OCI-LY1 (cell line): ENCODE results near the gene CERK.

Source experiments
- H2AFZ ChIP-seq: fragments of 200-600 bp; sonication (generic), shearing (Covaris generic); 2 replicates; pipeline ENCODE4 v1.6.0; 2014; ENCODE audit warnings: antibody characterized with exemption, mild to moderate bottlenecking, low read length
- H3F3A ChIP-seq: fragments of 200-600 bp; sonication (generic), shearing (Covaris generic); 2 replicates; pipeline ENCODE4 v1.6.0; 2014; ENCODE audit warnings: mild to moderate bottlenecking, antibody characterized with exemption, low read length, moderate library complexity; ENCODE audit not compliant: insufficient read depth
- H3K27ac ChIP-seq: fragments of 200-600 bp; sonication (generic); 2 replicates; pipeline ENCODE4 v1.5.1; 2014; ENCODE audit warnings: low read length, mixed run types, mild to moderate bottlenecking, low read depth; ENCODE audit not compliant: poor library complexity, severe bottlenecking
- H3K27me3 ChIP-seq: fragments of 200-600 bp; sonication (generic); 2 replicates; pipeline ENCODE4 v1.6.0; 2014; ENCODE audit warnings: antibody characterized with exemption, mild to moderate bottlenecking, low read length, moderate library complexity; ENCODE audit not compliant: insufficient read depth
- H3K36me3 ChIP-seq: fragments of 200-600 bp; sonication (generic); 2 replicates; pipeline ENCODE4 v1.6.1; 2014; ENCODE audit warnings: mild to moderate bottlenecking, antibody characterized with exemption, low read length, moderate library complexity, mixed read lengths; ENCODE audit not compliant: insufficient read depth
- H3K4me1 ChIP-seq: fragments of 200-600 bp; sonication (generic); 2 replicates; pipeline ENCODE4 v1.5.1; 2014; ENCODE audit warnings: mild to moderate bottlenecking, low read length, moderate library complexity; ENCODE audit not compliant: insufficient read depth, severe bottlenecking
- H3K4me2 ChIP-seq: fragments of 200-600 bp; sonication (generic), shearing (Covaris generic); 2 replicates; pipeline ENCODE4 v1.6.1; 2014; ENCODE audit warnings: low read length
- H3K4me3 ChIP-seq: fragments of 200-600 bp; sonication (generic); 2 replicates; pipeline ENCODE4 v1.5.1; 2014; ENCODE audit warnings: low read length, low read depth, mild to moderate bottlenecking, mixed read lengths; ENCODE audit not compliant: poor library complexity, severe bottlenecking
- H3K79me2 ChIP-seq: fragments of 200-600 bp; shearing (Covaris generic); 2 replicates; pipeline ENCODE4 v1.6.1; 2016; ENCODE audit warnings: mixed run types, low read length, mixed read lengths; ENCODE audit not compliant: insufficient read depth
- H3K9ac ChIP-seq: fragments of 200-600 bp; sonication (generic), shearing (Covaris generic); 2 replicates; pipeline ENCODE4 v1.6.1; 2014; ENCODE audit warnings: mild to moderate bottlenecking, low read length, mixed read lengths
- H3K9me2 ChIP-seq: fragments of 200-600 bp; sonication (generic), shearing (Covaris generic); 2 replicates; pipeline ENCODE4 v1.6.1; 2014; ENCODE audit warnings: low read depth, mild to moderate bottlenecking, low read length, mixed read lengths
- H3K9me3 ChIP-seq: fragments of 200-600 bp; shearing (Covaris generic); 2 replicates; pipeline ENCODE4 v1.6.1; 2014; ENCODE audit warnings: low read length, mixed read lengths
- H4K20me1 ChIP-seq: fragments of 200-600 bp; sonication (generic), shearing (Covaris generic); 2 replicates; pipeline ENCODE4 v1.6.0; 2016; ENCODE audit warnings: mild to moderate bottlenecking, low read length; ENCODE audit not compliant: insufficient read depth
- CTCF ChIP-seq: fragments of 200-600 bp; sonication (generic), shearing (Covaris generic); IDR thresholded peaks from 2 replicates; pipeline ENCODE4 v1.5.1; 2017; ENCODE audit warnings: mild to moderate bottlenecking, antibody characterized with exemption, low read length, moderate library complexity, mixed read lengths
- EZH2 ChIP-seq: fragments of 200-600 bp; sonication (generic), shearing (Covaris generic); IDR thresholded peaks from 2 replicates; pipeline ENCODE4 v1.8.0; 2017; ENCODE audit warnings: borderline replicate concordance, mixed run types, mild to moderate bottlenecking, antibody characterized with exemption, low read length, moderate library complexity, mixed read lengths

Gene CERK

GRCh38 chr22:46697811-46698515, 40.1 kb downstream of the CERK start:
- H3K36me3 ChIP-seq: peaks cover 88% of the 10 kb centered on the region
- no peaks in the 10 kb centered on the region for H3K9me2 ChIP-seq
- TF ChIP-seq EZH2 (no peak), CTCF (no peak)
- no peak overlapping the region for H2AFZ ChIP-seq
- no peaks in the 10 kb centered on the region for H3K9me3 ChIP-seq
- no peaks in the 10 kb centered on the region for H3K79me2 ChIP-seq
- H3K4me1 ChIP-seq: peaks cover 9% of the 10 kb centered on the region
- no peak overlapping the region for H3K9ac ChIP-seq
- no peaks in the 10 kb centered on the region for H3K27me3 ChIP-seq
- no peaks in the 10 kb centered on the region for H4K20me1 ChIP-seq
- H3K4me2 ChIP-seq: no peak overlapping the region
- no peak overlapping the region for H3K27ac ChIP-seq
- H3F3A ChIP-seq: no peaks in the 10 kb centered on the region; the same call in 1 of the 2 replicates
- no peak overlapping the region for H3K4me3 ChIP-seq

DNA sequence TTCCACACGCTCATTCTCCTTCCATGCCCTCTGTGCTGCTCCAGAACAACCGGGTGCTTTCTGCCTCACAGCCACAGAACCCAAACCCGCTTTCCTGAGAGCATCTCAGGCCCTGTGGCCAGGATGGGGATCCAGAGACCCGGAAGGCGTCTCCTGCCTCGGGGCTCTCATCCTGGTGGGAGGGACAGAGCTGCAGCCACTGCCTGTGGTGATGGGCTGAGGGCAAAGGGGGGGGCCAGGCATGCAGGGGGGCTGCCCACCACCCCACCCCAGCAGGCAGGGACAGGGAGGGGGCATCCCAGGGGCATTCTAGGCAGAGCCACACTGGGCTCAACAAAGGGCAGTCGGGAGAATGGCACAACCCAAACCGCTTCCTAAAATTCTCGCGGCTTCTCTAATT, 41.4 kb downstream of the CERK start:
- Histone ChIP-seq H3K4me1 (no peaks in the 10 kb centered on the region), H3K79me2 (no peaks in the 10 kb centered on the region), H3F3A (no peaks in the 10 kb centered on the region; the same call in 1 of the 2 replicates), H3K27me3 (no peaks in the 10 kb centered on the region), H3K9me3 (no peaks in the 10 kb centered on the region), H2AFZ (no peak overlapping the region), H3K4me2 (no peak overlapping the region), H4K20me1 (no peaks in the 10 kb centered on the region), H3K9me2 (no peaks in the 10 kb centered on the region), H3K36me3 (peaks cover 88% of the 10 kb centered on the region), H3K27ac (no peak overlapping the region), H3K4me3 (no peak overlapping the region), H3K9ac (no peak overlapping the region)
- TF ChIP-seq EZH2 (no peak), CTCF (no peak)

- Histone ChIP-seq H3K79me2 (no peaks in the 10 kb centered on the region), H3F3A (no peaks in the 10 kb centered on the region; the same call in 1 of the 2 replicates), H3K4me3 (no peak overlapping the region), H3K4me1 (no peaks in the 10 kb centered on the region), H3K9me2 (no peaks in the 10 kb centered on the region), H3K4me2 (no peak overlapping the region), H3K27ac (no peak overlapping the region), H2AFZ (no peak overlapping the region), H3K36me3 (peaks cover 88% of the 10 kb centered on the region), H3K9me3 (no peaks in the 10 kb centered on the region), H3K27me3 (no peaks in the 10 kb centered on the region), H4K20me1 (no peaks in the 10 kb centered on the region), H3K9ac (no peak overlapping the region)
- no peak for TF ChIP-seq EZH2
- TF ChIP-seq CTCF: no peak
Observed at GRCh38 chr22:46696229-46696518, 41.9 kb downstream of the CERK start.
